K562 treated with DMSO at 1 percent for 48 hours (cell line): Measurements from ENCODE around the gene ZNF680. TPM values are rescaled to one million over a fixed set of nuclear protein-coding genes. Genes with fewer than 3 reads are reported as not detected.

Experiments
- total RNA-seq: library from RNA; unstranded; fragments of 300-600 nt; gene quantifications from 2 replicates; pipeline ENCODE4 v1.2.3, GENCODE V29; 2022; ENCODE audit warnings: low replicate concordance; ENCODE audit errors: extremely low read depth

Gene ZNF680
- not detected in 2 replicates for total RNA-seq

DNA sequence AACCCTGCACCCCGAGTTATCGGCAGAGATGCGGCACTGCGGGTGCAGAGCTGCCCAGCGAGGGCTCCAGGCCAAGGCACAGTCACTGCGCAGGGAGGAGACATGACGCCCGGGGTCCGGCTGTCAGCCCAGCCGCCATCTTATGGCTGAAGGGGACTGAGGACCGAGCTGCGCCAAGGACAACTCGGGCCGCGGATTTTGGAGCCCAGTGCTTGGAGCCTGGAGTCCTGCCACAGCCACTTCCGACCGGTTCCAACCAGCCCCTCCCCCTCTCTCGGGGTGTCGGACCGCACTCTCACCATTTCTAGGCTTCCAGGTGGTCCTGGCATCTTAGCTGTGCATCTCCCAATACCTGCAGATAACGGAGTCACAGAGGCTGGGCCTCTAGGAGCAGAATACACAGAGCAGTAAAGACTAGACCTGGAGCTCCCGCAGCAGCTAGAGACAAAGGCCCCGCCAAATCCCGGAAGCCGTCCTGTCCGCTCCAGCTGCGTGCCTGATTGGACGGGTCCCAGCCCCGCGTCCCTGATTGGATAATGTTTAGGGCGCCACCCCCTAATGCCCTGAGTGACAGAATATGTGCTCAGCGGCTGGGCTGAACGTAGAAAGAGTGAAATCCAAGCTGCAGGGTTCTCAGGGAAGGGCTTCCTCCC lies at the start of gene ZNF680:
Gene ZNF680 (minus strand): TSS at position 446 of the 653 bp plus-strand sequence. CDS start 117 bp downstream, at position 329.

Other genes with a start within 250 kb of the ZNF680 start
- gene ZNF736, start 249.1 kb downstream of the ZNF680 start, total RNA-seq = not detected in 2 replicates
- gene ZNF107, start 103.1 kb upstream of the ZNF680 start, total RNA-seq = not detected in 2 replicates
- gene ZNF138, start 231.4 kb upstream of the ZNF680 start, total RNA-seq = not detected in 2 replicates